SK-N-SH treated with all-trans-retinoic acid at 6 μM for 48 hours (cell line): ENCODE results near the gene DNMT3A.

ENCODE experiments used
- ATAC-seq: fragments of 200-7000 bp; cut with Tn5 transposase; 3 replicates; pipeline ENCODE4 v1.9.1; 2020; ENCODE audit warnings: mild to moderate bottlenecking, moderate library complexity
- ARNTL ChIP-seq: fragments of 450-650 bp; formaldehyde crosslinking; IDR thresholded peaks from 2 replicates; pipeline ENCODE4 v1.5.0; 2020; ENCODE audit warnings: low read depth, mild to moderate bottlenecking, moderate library complexity, borderline replicate concordance
- BACH2 ChIP-seq: fragments of 250-450 bp; sonication (Bioruptor Pico); IDR thresholded peaks from 2 replicates; pipeline ENCODE4 v1.9.0; 2021; ENCODE audit warnings: mild to moderate bottlenecking, borderline replicate concordance
- CSDC2 ChIP-seq: fragments of 250-450 bp; sonication (Bioruptor Pico); IDR thresholded peaks from 2 replicates; pipeline ENCODE4 v1.5.0; 2020; ENCODE audit warnings: mild to moderate bottlenecking, moderate library complexity
- ESRRG ChIP-seq: fragments of 250-450 bp; sonication (Bioruptor Pico); IDR thresholded peaks from 2 replicates; pipeline ENCODE4 v1.6.1; 2021; ENCODE audit warnings: mild to moderate bottlenecking
- GLIS3 ChIP-seq: fragments of 250-450 bp; sonication (Bioruptor Pico); IDR thresholded peaks from 2 replicates; pipeline ENCODE4 v1.5.0; 2020; ENCODE audit warnings: mild to moderate bottlenecking, moderate library complexity
- ISL1 ChIP-seq: fragments of 250-450 bp; sonication (Bioruptor Pico); IDR thresholded peaks from 2 replicates; pipeline ENCODE4 v2.1.2; 2022; ENCODE audit warnings: mild to moderate bottlenecking, moderate library complexity
- OSR1 ChIP-seq: fragments of 250-450 bp; sonication (Bioruptor Pico); IDR thresholded peaks from 2 replicates; pipeline ENCODE4 v1.8.0; 2022; ENCODE audit warnings: moderate library complexity, mild to moderate bottlenecking, inconsistent platforms
- PPARA ChIP-seq: fragments of 250-450 bp; sonication (Bioruptor Pico); IDR thresholded peaks from 2 replicates; pipeline ENCODE4 v1.5.0; 2020; ENCODE audit warnings: mild to moderate bottlenecking, borderline replicate concordance
- RARB ChIP-seq: fragments of 250-450 bp; sonication (Bioruptor Pico); IDR thresholded peaks from 2 replicates; pipeline ENCODE4 v1.8.0; 2021; ENCODE audit warnings: mild to moderate bottlenecking, moderate library complexity
- SNAI2 ChIP-seq: fragments of 250-450 bp; sonication (Bioruptor Pico); IDR thresholded peaks from 2 replicates; pipeline ENCODE4 v1.5.0; 2020; ENCODE audit warnings: mild to moderate bottlenecking, moderate library complexity
- TCF4 ChIP-seq: fragments of 250-450 bp; sonication (Bioruptor Pico); IDR thresholded peaks from 2 replicates; pipeline ENCODE4 v1.8.0; 2021; ENCODE audit warnings: mild to moderate bottlenecking, moderate library complexity, borderline replicate concordance
- TOX ChIP-seq: fragments of 250-450 bp; sonication (Bioruptor Pico); IDR thresholded peaks from 2 replicates; pipeline ENCODE4 v1.8.0; 2021; ENCODE audit warnings: mild to moderate bottlenecking, moderate library complexity, borderline replicate concordance
- ZNF565 ChIP-seq: fragments of 450-650 bp; formaldehyde crosslinking; conservative IDR thresholded peaks from 2 replicates; pipeline ENCODE4 v1.5.0; 2020; ENCODE audit warnings: low read depth, mild to moderate bottlenecking, moderate library complexity
- ZNF70 ChIP-seq: fragments of 450-650 bp; formaldehyde crosslinking; IDR thresholded peaks from 2 replicates; pipeline ENCODE4 v1.5.0; 2020; ENCODE audit warnings: mild to moderate bottlenecking, moderate library complexity
- ZNF8 ChIP-seq: fragments of 450-650 bp; formaldehyde crosslinking; IDR thresholded peaks from 2 replicates; pipeline ENCODE4 v1.5.0; 2020; ENCODE audit warnings: mild to moderate bottlenecking, moderate library complexity
- TF ChIP-seq, protein P1 (sequence below): fragments of 250-450 bp; sonication (Bioruptor Pico); IDR thresholded peaks from 2 replicates; pipeline ENCODE4 v1.8.0; 2021; ENCODE audit warnings: low read depth, mild to moderate bottlenecking, moderate library complexity, borderline replicate concordance
- TF ChIP-seq, protein P2 (sequence below): fragments of 250-450 bp; sonication (Bioruptor Pico); IDR thresholded peaks from 2 replicates; pipeline ENCODE4 v1.5.1; 2020; ENCODE audit warnings: low read depth, mild to moderate bottlenecking, moderate library complexity
- TF ChIP-seq, protein P3 (sequence below): fragments of 250-450 bp; sonication (Bioruptor Pico); IDR thresholded peaks from 2 replicates; pipeline ENCODE4 v1.8.0; 2020; ENCODE audit warnings: mild to moderate bottlenecking, moderate library complexity, borderline replicate concordance
- TF ChIP-seq, protein P4 (sequence below): fragments of 250-450 bp; sonication (Bioruptor Pico); IDR thresholded peaks from 2 replicates; pipeline ENCODE4 v1.5.1; 2021; ENCODE audit warnings: mild to moderate bottlenecking, moderate library complexity
- TF ChIP-seq, protein P5 (sequence below): fragments of 250-450 bp; sonication (Bioruptor Pico); IDR thresholded peaks from 2 replicates; pipeline ENCODE4 v1.5.0; 2020; ENCODE audit warnings: mild to moderate bottlenecking, moderate library complexity

DNMT3A gene

DNA sequence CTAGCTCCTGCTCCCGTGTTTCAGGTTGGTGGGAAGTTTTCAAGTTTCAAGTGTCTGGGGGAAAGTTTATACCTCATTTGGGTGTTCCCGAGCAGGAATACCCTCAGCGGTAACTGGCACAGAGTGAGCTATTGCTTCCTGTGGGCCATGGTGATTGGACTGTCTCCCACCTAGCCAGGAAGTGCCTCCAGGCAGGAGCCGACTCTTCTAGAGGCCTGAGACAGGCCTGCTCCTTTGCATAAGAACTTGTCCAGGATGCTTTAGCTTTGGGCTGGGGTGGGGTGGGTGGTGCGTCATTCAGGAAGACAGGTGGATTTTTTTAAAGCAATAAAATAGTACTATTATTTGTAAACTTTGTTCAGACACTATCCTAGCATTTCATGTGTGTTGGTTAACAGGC lies 23.5 kb upstream of the DNMT3A start (continued):
- no peak for TF ChIP-seq BACH2 (CRISPR knock-in tag)
- TF ChIP-seq, protein P1, sequence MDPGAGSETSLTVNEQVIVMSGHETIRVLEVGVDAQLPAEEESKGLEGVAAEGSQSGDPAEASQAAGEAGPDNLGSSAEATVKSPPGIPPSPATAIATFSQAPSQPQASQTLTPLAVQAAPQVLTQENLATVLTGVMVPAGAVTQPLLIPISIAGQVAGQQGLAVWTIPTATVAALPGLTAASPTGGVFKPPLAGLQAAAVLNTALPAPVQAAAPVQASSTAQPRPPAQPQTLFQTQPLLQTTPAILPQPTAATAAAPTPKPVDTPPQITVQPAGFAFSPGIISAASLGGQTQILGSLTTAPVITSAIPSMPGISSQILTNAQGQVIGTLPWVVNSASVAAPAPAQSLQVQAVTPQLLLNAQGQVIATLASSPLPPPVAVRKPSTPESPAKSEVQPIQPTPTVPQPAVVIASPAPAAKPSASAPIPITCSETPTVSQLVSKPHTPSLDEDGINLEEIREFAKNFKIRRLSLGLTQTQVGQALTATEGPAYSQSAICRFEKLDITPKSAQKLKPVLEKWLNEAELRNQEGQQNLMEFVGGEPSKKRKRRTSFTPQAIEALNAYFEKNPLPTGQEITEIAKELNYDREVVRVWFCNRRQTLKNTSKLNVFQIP (CRISPR knock-in tag) = no peak
- no peak for TF ChIP-seq CSDC2 (CRISPR knock-in tag)
- no peak for TF ChIP-seq ZNF70 (CRISPR knock-in tag)
- TF ChIP-seq ZNF8 (CRISPR knock-in tag) = no peak
- TF ChIP-seq SNAI2 (CRISPR knock-in tag) = no peak
- no peak for TF ChIP-seq TOX (CRISPR knock-in tag)
- TF ChIP-seq, all 23 proteins: peak for 0

DNA sequence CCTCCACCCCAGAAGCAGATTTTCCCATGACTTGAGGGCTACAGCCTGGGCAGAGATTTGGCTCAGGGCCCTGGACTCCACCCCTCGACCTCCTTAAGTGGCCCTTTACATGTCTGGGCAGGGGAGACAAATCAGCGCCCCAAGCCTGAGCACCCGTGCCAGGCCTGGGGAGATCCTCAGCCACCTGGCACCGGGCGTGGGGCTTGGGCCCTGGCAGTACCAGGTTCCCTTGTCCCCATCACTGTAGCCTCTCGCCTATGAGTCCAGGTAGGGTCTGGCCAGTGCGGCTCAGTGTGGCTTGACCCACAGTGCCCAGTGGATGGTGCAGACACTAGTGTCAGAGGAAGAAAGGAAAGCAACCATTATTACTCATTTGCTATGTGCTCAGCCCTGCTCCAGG lies 22.0 kb upstream of the DNMT3A start:
- ATAC-seq = no peak
- TF ChIP-seq RARB (CRISPR knock-in tag) = no peak
- TF ChIP-seq OSR1 = no peak
- TF ChIP-seq CSDC2 (CRISPR knock-in tag) = no peak
- no peak for TF ChIP-seq ZNF565 (CRISPR knock-in tag)
- no peak for TF ChIP-seq ESRRG (CRISPR knock-in tag)
- no peak for TF ChIP-seq ZNF8 (CRISPR knock-in tag)
- TF ChIP-seq, protein P2, sequence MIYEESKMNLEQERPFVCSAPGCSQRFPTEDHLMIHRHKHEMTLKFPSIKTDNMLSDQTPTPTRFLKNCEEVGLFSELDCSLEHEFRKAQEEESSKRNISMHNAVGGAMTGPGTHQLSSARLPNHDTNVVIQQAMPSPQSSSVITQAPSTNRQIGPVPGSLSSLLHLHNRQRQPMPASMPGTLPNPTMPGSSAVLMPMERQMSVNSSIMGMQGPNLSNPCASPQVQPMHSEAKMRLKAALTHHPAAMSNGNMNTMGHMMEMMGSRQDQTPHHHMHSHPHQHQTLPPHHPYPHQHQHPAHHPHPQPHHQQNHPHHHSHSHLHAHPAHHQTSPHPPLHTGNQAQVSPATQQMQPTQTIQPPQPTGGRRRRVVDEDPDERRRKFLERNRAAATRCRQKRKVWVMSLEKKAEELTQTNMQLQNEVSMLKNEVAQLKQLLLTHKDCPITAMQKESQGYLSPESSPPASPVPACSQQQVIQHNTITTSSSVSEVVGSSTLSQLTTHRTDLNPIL = no peak
- TF ChIP-seq TCF4 = no peak
- no peak for TF ChIP-seq BACH2 (CRISPR knock-in tag)
- TF ChIP-seq, protein P1 (CRISPR knock-in tag) = no peak
- TF ChIP-seq PPARA (CRISPR knock-in tag) = no peak
- TF ChIP-seq GLIS3 (CRISPR knock-in tag) = no peak
- no peak for TF ChIP-seq ISL1 (CRISPR knock-in tag)
- no peak for TF ChIP-seq TOX (CRISPR knock-in tag)
- TF ChIP-seq ARNTL (CRISPR knock-in tag) = no peak
- TF ChIP-seq, protein P3, sequence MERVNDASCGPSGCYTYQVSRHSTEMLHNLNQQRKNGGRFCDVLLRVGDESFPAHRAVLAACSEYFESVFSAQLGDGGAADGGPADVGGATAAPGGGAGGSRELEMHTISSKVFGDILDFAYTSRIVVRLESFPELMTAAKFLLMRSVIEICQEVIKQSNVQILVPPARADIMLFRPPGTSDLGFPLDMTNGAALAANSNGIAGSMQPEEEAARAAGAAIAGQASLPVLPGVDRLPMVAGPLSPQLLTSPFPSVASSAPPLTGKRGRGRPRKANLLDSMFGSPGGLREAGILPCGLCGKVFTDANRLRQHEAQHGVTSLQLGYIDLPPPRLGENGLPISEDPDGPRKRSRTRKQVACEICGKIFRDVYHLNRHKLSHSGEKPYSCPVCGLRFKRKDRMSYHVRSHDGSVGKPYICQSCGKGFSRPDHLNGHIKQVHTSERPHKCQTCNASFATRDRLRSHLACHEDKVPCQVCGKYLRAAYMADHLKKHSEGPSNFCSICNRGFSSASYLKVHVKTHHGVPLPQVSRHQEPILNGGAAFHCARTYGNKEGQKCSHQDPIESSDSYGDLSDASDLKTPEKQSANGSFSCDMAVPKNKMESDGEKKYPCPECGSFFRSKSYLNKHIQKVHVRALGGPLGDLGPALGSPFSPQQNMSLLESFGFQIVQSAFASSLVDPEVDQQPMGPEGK (CRISPR knock-in tag) = no peak
- no peak for TF ChIP-seq SNAI2 (CRISPR knock-in tag)
- TF ChIP-seq, protein P4, sequence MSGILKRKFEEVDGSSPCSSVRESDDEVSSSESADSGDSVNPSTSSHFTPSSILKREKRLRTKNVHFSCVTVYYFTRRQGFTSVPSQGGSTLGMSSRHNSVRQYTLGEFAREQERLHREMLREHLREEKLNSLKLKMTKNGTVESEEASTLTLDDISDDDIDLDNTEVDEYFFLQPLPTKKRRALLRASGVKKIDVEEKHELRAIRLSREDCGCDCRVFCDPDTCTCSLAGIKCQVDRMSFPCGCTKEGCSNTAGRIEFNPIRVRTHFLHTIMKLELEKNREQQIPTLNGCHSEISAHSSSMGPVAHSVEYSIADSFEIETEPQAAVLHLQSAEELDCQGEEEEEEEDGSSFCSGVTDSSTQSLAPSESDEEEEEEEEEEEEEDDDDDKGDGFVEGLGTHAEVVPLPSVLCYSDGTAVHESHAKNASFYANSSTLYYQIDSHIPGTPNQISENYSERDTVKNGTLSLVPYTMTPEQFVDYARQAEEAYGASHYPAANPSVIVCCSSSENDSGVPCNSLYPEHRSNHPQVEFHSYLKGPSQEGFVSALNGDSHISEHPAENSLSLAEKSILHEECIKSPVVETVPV = no peak
- TF ChIP-seq, protein P5, sequence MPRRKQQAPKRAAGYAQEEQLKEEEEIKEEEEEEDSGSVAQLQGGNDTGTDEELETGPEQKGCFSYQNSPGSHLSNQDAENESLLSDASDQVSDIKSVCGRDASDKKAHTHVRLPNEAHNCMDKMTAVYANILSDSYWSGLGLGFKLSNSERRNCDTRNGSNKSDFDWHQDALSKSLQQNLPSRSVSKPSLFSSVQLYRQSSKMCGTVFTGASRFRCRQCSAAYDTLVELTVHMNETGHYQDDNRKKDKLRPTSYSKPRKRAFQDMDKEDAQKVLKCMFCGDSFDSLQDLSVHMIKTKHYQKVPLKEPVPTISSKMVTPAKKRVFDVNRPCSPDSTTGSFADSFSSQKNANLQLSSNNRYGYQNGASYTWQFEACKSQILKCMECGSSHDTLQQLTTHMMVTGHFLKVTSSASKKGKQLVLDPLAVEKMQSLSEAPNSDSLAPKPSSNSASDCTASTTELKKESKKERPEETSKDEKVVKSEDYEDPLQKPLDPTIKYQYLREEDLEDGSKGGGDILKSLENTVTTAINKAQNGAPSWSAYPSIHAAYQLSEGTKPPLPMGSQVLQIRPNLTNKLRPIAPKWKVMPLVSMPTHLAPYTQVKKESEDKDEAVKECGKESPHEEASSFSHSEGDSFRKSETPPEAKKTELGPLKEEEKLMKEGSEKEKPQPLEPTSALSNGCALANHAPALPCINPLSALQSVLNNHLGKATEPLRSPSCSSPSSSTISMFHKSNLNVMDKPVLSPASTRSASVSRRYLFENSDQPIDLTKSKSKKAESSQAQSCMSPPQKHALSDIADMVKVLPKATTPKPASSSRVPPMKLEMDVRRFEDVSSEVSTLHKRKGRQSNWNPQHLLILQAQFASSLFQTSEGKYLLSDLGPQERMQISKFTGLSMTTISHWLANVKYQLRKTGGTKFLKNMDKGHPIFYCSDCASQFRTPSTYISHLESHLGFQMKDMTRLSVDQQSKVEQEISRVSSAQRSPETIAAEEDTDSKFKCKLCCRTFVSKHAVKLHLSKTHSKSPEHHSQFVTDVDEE (CRISPR knock-in tag) = no peak
